Globus pallidus (tissue), 1 donor: ENCODE data around the gene HEXB.
"Not testable (repeated sequence)": the region's sequence is repeated elsewhere in the genome, so short reads cannot be mapped to it uniquely, and the experiment has no call there.

ENCODE experiments used
- DNase-seq: peaks from one replicate; pipeline ENCODE4 v3.0.0-alpha.2; 2015; ENCODE audit warnings: low spot score

Gene HEXB

DNA sequence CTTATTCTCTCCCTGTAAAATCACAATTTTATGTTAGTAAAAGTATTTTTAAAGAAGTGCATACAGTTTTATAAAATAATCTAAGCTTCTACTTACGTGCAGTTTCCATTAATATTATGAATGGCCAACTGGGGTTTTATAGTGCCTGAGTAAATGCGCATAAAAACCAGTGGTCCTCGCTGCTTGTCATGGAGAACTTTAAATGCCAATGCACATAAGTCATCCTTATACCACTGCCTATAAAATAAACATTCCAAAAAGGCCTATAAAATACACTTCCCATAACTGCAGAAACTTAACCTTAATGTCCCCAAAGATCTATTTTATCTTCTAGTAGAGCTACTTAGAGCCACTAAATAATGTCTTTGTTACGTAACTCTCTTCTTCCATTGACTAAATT, 53.4 kb downstream of the HEXB start:
- no peak for DNase-seq

- DNase-seq, result not testable (repeated sequence)
Observed at GRCh38 chr5:74748742-74749141, 63.7 kb downstream of the HEXB start.

DNA sequence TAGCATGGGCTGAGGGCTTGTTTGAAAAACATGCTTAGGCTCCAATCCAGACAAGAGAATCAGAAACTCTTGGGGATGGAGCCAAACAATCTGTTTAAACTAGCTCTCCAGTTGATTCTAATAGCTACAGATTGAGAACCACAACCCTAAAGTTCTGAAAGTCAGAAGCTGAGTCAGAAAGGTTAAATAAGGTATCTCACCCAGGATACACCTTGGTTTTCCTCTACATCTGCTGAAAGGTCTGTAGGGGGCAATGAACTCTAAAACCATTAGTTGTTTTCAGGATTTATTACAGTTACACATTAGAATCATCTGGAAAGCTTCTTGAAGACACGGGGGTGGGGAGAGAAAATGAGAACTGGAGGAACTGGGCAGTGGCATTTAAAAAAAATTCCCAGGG, 76.2 kb downstream of the HEXB start:
- DNase-seq, result no peak

DNA sequence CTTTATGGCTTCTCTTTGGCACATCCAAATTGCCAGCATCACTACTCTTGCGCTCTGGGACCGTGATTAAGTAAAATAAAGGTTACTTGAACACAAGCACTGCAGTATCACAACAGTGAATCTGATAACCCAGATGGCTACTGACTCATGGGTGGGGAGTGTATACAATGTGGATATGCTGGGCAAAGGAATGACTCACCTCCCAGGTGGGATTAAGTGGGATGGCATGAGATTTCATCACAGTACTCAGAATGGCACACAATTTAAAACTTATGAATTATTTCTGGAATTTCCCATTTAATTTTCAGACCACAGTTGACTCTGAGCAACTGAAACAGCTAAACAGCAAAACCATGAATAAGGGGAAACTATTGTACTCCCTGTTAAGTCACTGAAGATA, 77.6 kb downstream of the HEXB start:
- no peak for DNase-seq

- DNase-seq, result no peak
Observed at GRCh38 chr5:74763504-74763903, 78.5 kb downstream of the HEXB start.

DNA sequence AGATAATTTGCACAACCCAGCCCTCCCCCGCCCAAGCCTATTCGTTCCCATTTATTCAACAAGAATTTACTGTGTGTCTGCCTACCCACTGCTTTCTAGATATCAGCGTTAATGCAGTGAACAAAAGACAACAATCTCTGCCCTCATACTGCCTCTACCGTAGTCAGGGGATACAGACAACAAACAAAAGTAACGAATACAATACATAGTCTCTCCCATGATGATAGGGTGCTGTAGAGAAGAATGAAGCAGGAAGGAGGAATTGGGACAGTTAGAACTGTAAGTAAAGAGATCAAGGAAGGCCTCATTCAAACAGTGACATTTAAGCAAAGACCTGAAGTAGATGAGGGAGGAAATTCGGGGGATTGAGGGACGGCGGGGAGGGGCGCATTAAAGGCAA, 80.2 kb downstream of the HEXB start:
- DNase-seq, result no peak

- no peak for DNase-seq
Observed at GRCh38 chr5:74765929-74766328, 80.9 kb downstream of the HEXB start.

- peak; percentile 69 for DNase-seq
Observed at GRCh38 chr5:74766418-74766848, 81.4 kb downstream of the HEXB start.

GRCh38 chr5:74766849-74767578, 82.0 kb downstream of the HEXB start, which contains the start of the genes GFM2 and NSA2:
GFM2 (minus strand) TSS chr5:74767117; CDS start chr5:74763742, 3,375 bp downstream.
NSA2 (plus strand) TSS chr5:74767249; CDS start chr5:74767361, 112 bp downstream.
- peak; percentile 94 for DNase-seq

GRCh38 chr5:74767579-74767913, 82.5 kb downstream of the HEXB start:
- DNase-seq, result no peak
